GM10847 (cell line): ENCODE measurements around the gene FAT4.

Source experiments
- POLR2A ChIP-seq: IDR thresholded peaks from 2 replicates; pipeline ENCODE4 v1.6.1; 2011; ENCODE audit not compliant: insufficient read length; ENCODE audit errors: extremely low read depth

FAT4 gene

DNA sequence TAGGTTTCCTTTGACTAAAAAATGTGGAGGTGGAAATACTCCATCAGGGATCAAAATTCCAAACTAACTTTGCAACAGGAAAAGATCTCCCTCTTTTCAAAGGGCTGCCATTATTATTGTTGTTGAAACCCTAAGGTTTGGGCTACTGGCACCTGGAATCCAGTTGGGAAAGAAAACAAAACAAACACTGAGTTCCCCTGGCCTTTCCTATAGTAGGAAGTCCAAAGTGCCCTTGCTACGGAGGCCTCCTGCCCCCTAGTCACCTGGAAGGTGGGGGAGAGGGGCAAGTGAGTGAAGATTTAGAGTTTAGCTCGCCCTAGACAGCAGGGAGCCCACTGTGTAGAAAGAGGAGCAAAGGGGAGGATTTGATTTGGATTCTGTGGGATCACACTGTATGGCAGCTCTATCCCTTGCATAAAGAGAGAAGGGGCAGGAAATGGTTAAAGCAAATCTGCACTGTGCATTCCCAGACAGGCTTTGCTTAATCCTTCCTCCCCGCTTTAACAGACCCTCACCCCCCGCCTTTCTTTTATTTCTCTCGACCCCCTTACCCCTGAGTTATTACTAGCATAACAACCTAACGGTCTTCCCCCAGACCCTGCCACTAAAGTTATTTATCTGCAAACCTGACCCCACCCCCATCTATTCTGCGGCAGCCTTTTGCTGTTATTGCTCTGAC, 627 bp upstream of the FAT4 start:
- no peak for TF ChIP-seq POLR2A

DNA sequence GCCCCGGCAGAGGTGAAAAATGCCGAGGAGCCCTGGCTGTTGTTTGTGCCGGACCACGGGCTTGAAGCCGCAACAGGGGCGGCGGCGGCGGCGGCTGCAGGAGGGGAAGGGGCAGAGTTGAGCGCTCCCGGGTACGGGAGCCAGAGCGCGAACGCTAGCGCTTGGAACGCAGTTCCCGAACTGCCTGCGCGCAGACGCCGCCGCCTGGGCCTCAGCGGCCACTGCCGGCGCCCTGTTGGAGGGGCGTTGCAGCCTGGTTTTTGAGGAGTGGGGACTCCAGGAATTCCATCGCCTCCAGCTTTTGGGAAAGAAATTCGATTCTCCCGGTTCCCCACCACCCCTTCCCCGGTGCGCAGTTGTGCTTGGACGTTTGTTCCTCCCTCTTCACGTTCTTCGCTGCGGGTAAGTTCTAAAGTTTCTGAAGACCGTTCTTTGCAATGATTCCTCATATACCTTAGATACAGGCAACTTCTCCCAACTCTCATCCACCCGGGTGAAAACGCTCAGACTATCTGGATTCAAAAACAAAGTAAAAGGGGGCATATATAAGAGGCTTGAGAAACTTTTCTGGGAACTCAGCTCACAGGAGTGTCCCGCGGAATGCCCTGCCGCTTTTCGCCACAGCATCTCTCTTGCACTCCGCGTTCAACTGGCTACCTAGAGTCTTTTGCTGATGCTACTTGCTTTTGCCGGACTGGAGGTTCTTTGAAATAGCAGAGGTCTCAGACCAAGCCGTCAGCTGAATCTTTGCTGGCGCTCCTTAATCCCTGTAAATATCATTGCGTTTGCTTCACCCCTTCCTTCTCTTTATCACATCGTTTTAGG, 1.0 kb downstream of the FAT4 start:
- TF ChIP-seq POLR2A = no peak

DNA sequence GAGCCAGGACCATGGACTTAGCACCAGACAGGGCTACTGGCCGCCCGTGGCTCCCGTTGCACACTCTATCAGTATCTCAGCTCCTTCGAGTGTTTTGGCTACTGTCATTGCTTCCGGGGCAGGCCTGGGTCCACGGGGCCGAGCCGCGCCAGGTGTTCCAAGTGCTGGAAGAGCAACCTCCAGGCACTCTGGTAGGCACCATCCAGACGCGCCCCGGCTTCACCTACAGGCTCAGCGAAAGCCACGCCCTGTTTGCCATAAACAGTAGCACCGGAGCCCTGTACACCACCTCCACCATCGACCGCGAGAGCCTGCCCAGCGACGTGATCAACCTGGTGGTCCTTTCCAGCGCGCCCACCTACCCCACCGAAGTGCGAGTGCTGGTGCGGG, 1.6 kb downstream of the FAT4 start:
- no peak for TF ChIP-seq POLR2A

DNA sequence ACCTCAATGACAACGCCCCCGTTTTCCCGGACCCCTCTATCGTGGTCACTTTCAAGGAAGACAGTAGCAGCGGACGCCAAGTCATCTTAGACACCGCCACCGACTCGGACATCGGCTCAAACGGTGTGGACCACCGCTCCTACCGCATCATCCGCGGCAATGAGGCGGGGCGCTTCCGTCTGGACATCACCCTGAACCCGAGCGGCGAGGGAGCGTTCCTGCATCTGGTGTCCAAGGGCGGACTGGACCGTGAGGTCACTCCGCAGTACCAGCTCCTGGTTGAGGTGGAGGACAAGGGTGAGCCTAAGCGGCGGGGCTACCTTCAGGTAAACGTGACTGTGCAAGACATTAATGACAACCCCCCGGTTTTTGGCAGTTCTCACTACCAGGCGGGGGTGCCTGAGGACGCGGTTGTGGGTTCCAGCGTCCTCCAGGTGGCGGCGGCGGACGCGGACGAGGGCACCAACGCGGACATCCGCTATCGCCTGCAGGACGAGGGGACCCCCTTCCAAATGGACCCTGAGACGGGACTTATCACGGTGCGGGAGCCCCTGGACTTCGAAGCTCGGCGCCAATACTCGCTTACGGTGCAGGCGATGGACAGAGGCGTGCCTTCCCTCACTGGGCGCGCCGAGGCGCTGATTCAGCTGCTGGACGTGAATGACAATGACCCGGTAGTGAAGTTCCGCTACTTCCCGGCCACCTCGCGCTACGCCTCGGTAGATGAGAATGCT, 2.2 kb downstream of the FAT4 start:
- TF ChIP-seq POLR2A = no peak

DNA sequence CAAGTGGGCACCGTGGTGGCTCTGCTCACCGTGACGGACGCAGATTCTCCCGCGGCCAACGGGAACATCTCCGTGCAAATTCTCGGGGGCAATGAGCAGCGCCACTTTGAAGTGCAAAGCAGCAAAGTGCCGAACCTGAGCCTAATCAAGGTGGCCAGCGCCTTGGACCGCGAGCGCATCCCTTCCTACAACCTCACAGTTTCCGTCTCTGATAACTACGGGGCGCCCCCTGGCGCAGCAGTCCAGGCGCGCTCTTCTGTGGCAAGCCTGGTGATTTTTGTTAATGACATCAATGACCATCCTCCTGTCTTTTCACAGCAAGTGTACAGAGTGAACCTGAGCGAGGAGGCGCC, 2.7 kb downstream of the FAT4 start:
- TF ChIP-seq POLR2A = no peak

DNA sequence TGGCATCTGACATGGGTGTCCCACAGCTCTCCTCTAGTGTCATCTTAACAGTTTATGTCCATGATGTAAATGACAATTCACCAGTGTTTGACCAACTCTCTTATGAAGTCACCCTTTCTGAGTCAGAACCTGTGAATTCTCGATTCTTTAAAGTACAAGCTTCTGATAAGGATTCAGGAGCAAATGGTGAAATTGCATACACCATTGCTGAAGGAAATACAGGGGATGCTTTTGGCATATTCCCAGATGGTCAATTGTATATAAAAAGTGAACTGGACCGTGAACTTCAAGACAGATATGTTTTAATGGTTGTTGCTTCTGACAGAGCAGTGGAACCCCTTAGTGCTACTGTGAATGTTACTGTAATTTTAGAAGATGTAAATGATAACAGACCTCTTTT, 4.6 kb downstream of the FAT4 start:
- TF ChIP-seq POLR2A = no peak

DNA sequence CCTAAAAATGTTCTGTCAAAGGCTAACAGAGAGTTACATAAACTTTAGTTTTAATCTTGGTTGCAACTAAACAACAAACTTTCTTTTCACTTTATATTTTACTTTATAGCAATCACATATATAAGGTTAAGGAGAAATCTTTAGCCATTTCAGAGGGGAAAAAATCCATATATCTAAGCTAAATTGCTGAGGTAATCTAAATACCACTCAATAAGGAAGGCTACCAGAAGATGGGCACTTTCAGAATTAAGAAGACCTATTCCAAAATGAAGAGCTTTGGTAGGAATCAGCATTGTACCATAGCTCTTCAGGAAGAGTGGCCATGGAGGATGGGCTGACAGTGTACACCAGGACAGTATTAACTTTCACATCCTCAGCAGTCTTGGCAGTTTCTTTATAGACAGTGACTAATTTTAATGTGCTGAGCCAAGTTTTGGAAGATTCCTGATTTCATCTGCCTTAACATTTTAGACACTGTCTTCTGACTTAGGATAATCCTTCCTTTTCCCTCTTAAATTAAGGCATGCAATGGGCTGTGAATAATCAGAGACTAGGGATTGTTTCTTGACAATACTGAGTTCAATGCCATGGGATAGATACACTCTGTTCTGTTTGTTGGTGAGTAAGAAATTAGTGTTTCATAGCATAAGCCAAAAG, 7.1 kb downstream of the FAT4 start:
- TF ChIP-seq POLR2A = no peak

DNA sequence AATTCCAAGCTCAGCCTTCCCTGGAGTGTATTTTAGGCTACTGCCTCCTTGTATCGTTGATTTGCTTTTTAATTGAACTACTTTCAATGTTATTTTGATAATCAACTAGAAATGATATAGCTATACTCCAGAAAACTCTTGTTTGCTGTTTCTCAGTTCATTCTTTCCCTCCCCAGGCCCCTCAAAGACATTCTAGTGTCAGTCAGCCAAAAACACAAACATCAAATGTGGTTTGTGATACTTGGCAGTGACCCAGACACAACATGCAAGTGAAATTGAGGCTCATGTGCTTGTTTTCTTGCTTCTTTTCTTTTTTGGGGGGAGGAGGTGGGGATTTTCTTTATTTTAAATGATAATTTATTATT, 7.6 kb downstream of the FAT4 start:
- no peak for TF ChIP-seq POLR2A

DNA sequence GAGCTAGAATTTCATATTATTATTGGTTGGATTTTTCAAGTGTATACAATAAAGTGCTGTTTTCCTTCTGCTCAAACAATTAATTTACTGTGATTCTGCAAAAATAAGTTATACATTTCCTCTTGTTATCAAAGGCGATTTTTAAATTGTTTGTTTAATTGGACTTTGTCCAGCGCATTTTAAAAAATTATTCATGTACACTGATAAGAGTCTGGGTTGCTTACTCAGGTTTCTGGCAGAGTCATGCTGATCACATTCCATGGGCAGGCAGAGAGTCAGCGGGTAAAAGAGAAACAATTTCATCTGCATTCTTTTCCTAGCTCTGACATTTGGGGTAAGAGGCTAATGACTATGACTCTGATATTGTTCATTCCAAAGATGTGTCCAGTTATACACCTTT, 8.9 kb downstream of the FAT4 start:
- no peak for TF ChIP-seq POLR2A

DNA sequence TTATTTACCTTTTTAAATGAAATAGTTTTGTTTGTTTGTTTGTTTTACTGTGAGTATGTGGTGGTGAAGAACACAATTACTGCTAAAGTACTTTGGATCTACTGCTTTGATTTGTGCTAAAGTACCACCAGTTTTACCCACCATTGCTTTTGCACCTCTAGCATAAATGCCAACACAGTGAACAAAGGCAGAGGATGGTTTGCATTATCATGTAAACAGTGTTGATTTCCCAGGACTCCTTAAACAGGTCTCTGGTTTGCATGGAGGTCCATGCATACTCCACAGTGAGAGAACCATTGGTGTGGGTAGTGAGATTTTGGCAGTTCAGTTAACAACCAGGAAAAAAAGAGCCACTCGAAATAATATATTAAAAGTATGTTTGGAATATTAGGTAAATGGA, 11.0 kb downstream of the FAT4 start:
- TF ChIP-seq POLR2A = no peak

DNA sequence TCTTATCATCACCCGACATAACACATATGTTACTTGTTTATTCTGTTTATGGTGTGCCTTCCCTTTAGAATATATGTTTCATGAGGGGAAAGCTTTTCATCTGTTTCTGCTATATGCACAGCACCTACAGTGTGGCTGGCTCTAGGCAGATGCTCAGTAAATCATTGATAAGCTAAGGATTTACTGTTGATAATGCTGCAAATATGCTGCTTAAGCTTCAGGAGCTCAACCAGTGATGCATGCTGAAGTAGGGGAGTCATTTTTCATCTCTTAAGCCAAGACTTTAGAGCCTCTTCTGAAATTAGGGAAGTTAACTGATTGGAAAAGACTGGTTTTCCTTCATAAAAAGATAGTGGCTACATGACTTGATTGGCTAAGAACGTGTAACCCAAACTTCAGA, 16.4 kb downstream of the FAT4 start:
- no peak for TF ChIP-seq POLR2A

DNA sequence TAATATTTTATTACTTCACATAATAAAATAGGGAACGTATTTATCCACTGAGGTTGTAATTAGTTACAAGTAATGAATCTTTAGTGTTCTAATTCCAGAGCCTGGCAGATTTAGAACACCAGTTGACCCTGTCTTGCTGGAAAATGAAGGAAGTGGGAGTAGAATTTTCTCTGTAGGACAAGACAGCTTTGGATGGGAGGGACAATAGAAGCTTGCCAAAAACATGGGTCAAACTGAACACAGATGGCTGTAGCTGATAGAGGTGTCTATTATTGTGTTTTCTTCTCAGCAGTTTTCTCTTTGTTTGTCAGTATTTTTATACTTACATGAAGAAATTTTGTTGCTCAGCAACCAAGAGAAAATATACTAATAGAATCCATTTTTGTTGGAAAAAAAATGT, 20.2 kb downstream of the FAT4 start:
- TF ChIP-seq POLR2A = no peak

DNA sequence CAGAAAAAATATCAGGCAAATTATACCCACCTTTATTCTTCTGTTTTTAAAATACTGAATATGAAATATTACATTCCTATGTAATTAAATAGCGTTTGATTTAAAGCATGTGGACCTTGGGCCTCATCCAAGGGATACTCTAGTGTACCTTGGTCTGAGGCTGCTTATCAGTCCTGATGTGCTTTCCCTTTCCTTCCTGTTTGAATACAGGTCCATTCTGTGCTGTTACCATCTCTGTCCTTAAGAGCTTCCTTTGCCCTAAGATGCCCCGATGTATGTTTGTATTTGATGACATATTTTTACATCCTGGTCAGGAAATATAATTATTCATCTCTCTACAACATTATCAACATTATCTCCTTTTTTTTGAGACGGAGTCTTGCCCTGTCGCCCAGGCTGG, 24.1 kb downstream of the FAT4 start:
- TF ChIP-seq POLR2A = no peak

DNA sequence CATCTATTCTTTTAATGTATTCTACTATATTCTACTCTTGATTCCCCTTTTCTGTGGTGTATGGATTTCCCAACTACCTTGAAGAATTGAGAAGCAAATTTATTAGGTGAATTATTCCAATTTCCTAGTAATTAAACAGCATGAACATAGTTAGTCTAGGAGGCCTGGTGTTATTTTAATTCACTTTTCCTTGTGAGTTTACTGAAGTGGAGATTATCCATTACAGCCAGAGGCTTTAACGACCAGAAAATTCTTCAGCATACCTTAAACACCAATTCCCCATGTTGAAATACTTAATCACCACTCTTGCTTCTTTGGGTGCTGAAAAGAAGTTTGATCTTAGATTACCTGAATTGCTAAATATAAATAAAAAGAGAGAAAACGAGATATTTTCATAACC, 29.4 kb downstream of the FAT4 start:
- no peak for TF ChIP-seq POLR2A

DNA sequence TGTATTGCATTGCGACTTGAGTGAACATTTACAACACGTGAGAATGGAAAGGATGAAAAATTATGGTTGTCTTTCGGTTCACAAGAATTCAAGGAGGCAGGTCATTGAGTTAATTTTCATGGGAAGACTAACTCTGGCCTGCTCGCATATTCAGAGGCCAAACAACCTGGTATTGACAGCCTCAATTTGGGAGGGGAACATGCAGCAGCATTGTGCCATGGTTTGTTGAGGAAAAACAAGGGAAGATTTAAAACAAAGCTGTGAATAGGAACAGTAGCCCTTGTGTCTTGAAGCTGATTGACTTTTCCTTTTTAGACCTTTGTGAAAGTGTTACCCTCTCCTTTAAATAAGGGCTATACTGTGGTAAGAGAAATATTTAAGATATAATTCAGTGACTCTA, 31.9 kb downstream of the FAT4 start:
- no peak for TF ChIP-seq POLR2A
